ENCODE data around the gene SGMS1. TPM values are rescaled to one million over a fixed set of nuclear protein-coding genes. Genes with fewer than 3 reads are reported as not detected.

SGMS1 gene
- total RNA-seq, 6 experiments from 2014 or later, result 13.6 to 49.8 (median 20.0) TPM

DNA sequence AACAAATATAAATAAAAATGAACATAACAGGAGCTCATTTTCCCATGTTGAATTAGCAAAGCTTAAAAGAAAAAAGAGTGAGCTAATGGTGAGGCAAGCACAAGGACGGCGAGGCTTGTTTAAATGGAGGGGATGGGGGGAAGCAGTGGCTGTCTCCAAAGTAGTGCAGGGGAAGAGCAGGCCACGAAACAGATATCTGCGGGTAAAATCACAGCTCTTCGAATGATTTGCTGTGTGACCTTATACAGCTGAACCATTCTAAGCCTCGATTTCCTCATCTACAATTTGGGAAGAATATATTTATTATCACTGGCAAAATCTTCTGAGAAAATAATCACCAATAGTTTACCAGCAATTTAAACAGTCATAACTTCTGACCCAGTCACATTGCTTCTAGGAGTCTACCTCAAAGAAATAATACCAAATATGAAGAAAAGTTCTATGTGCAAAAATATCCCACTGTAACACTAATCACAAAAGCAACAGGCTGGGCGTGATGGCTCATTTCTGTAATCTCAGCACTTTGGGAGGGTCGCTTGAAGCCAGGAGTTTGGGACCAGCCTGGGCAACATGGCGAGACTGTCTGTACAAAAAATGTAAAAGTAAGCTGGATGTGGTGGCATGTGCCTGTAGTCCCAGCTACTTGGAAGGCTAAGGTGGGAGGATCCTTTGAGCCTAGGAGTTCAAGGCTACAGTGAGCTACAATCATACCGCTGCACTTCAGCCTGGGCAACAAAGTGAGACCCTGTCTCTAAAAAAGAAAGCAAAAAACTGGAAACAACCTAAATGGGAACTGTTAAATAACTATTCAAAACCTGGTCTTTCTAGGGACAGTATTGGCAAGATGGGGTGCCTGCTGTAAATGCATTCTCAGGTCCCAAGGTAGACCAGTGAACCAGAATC lies 309.3 kb downstream of the SGMS1 start:
- ATAC-seq (no peak), DNase-seq (no peak)
- intact Hi-C loops (cut with DNase I), result no loop called here
- no peaks in the 10 kb centered on the region for H3K4me1 ChIP-seq
- H3K27ac ChIP-seq, result no peak overlapping the region
- no peaks in the 10 kb centered on the region for H3K9me3 ChIP-seq
- H3K27me3 ChIP-seq, result no peaks in the 10 kb centered on the region
- H3K4me3 ChIP-seq, result no peak overlapping the region
- TF ChIP-seq, protein P1, sequence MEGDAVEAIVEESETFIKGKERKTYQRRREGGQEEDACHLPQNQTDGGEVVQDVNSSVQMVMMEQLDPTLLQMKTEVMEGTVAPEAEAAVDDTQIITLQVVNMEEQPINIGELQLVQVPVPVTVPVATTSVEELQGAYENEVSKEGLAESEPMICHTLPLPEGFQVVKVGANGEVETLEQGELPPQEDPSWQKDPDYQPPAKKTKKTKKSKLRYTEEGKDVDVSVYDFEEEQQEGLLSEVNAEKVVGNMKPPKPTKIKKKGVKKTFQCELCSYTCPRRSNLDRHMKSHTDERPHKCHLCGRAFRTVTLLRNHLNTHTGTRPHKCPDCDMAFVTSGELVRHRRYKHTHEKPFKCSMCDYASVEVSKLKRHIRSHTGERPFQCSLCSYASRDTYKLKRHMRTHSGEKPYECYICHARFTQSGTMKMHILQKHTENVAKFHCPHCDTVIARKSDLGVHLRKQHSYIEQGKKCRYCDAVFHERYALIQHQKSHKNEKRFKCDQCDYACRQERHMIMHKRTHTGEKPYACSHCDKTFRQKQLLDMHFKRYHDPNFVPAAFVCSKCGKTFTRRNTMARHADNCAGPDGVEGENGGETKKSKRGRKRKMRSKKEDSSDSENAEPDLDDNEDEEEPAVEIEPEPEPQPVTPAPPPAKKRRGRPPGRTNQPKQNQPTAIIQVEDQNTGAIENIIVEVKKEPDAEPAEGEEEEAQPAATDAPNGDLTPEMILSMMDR (IDR thresholded peaks at IDR 0.05), result no peak
- TF ChIP-seq POLR2A (IDR thresholded peaks at IDR 0.05), result no peak
- WGBS (ENCODE audit: insufficient coverage, low coverage, low lambda C conversion rate, missing lambda C conversion rate), result 82% methylated on average over 9 of the region's 10 CpGs
- peaks cover 0 to 11% (median 4%) of the 10 kb centered on the region in 4 donors for H3K36me3 ChIP-seq

DNA sequence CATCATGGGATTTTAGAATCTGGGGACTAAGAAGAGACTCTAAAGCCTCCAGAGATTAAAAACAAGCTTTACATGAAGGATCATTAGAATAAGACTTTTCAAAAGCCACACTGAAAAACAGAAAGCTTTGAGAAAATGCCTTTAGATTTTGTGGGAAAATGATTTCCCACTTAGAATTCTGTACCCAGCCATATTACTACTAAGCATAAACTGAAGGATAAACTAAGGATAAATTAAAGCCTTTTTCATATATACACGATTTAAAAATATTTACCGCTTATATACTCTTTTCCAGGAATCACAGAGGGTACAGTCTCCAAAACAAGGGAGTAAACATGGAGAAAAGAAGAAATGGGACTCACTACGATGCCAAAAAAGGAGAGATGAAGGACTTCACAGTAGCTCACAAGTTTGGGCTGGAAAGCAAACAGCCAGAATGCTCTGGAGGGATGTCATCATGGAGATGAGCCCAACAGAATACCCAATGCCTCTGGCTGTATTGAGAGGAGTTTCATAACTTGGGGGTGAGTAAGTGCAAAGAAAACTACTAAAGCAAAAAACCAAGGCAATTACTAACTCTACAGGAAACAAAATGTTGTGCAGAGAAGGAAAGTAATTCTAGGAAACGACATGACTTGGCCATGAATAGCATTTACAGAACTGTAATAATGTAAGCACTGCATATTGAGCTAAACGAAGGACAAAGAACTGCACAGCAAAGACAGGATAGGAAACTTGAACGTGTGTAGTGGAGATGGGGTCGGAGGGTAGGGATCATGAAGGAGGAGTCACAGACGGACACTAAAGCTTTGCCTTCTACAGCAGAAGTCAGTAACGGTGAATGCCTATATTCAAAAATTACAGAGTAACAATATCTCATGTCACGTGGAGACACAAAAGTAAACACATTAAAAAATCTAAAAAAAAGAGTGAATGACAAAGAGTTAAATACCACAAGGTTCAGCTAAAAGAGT lies 311.0 kb downstream of the SGMS1 start:
- peak in 1 of 4 donors; percentile 32 for ATAC-seq
- Histone ChIP-seq H3K9me3 (no peaks in the 10 kb centered on the region), H3K36me3 (peaks cover 0 to 11% (median 4%) of the 10 kb centered on the region in 4 donors), H3K4me1 (no peaks in the 10 kb centered on the region), H3K27me3 (no peaks in the 10 kb centered on the region), H3K27ac (no peak overlapping the region), H3K4me3 (no peak overlapping the region)
- WGBS (ENCODE audit: insufficient coverage, low coverage, low lambda C conversion rate, missing lambda C conversion rate), result 88% methylated on average over 10 of the region's 10 CpGs
- no peak for DNase-seq
- no peak for TF ChIP-seq POLR2A (IDR thresholded peaks at IDR 0.05)
- TF ChIP-seq, protein P1 (IDR thresholded peaks at IDR 0.05), result no peak
- intact Hi-C loops (cut with DNase I), result no loop called here

DNA sequence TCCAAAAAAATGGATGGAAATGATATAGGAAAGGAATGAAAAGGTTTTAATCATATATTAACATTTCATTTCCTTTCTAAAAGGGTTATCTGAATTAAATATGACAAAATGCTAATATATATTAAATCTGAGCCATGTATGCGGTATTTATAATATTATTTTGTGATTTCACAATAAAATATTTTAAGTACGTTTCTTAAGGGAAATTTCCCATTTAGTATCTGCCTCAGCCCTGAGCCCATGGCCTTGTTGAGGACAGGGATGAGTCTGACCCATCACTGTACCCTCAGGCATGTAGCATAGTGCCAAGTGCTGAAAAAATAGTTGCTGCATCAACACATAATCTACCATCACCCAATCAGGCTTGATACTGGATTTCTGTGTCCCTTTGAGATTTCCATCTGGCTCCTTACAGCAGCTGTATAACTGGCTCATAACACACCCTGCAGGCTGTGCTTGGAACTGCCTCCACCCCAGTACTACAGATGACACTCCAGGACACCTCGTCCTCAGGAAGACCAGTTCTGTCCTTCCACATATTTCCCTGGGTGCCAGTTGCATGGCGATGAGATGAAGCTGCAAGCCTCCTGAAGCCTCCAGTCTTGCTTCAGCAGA lies 313.1 kb downstream of the SGMS1 start:
- H3K4me1 ChIP-seq, result no peaks in the 10 kb centered on the region
- no peak overlapping the region for H3K4me3 ChIP-seq
- DNase-seq (peak in 1 of 3 donors; percentile 44), ATAC-seq (peak; percentile 74 to 86 (median 76))
- H3K27ac ChIP-seq, result no peak overlapping the region
- peaks cover 0 to 22% (median 9%) of the 10 kb centered on the region in 4 donors for H3K36me3 ChIP-seq
- intact Hi-C loops (cut with DNase I), result no loop called here
- TF ChIP-seq POLR2A (IDR thresholded peaks at IDR 0.05), result no peak
- TF ChIP-seq, protein P1 (IDR thresholded peaks at IDR 0.05), result peak; percentile 31 to 54 (median 40)
- H3K27me3 ChIP-seq, result no peaks in the 10 kb centered on the region
- WGBS (ENCODE audit: insufficient coverage, low coverage, low lambda C conversion rate, missing lambda C conversion rate), result 68% methylated on average over 4 of the region's 4 CpGs
- no peaks in the 10 kb centered on the region for H3K9me3 ChIP-seq

DNA sequence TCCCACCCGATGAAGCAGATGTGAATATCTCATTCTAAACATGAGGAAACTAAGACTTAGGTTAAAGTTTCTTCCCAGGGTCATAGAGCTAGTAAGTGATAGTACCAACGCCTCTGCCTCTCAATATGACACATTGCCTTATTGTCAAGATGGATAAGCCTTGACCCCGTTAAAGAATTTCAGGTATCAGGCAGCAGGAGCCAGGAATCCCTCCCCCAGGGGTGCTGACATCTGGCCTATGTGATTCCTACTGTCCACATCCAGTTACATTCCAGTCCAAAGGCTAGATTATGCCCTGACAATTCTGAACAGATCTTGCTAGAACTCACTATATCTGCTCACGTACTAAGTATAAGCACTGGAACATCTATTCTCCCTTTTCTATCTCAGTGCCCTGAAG lies 314.4 kb downstream of the SGMS1 start:
- ATAC-seq, result no peak
- H3K36me3 ChIP-seq, result peaks cover 0 to 22% (median 9%) of the 10 kb centered on the region in 4 donors
- WGBS (ENCODE audit: insufficient coverage, low coverage, low lambda C conversion rate, missing lambda C conversion rate), result 75% methylated on average over 4 of the region's 4 CpGs

More for the DNA sequence above, 314.4 kb downstream of the SGMS1 start:
- H3K27me3 ChIP-seq, result no peaks in the 10 kb centered on the region
- TF ChIP-seq, protein P1 (IDR thresholded peaks at IDR 0.05), result no peak
- TF ChIP-seq POLR2A (IDR thresholded peaks at IDR 0.05), result no peak
- intact Hi-C loops (cut with DNase I), result no loop called here
- no peak overlapping the region for H3K27ac ChIP-seq
- no peaks in the 10 kb centered on the region for H3K4me1 ChIP-seq
- H3K9me3 ChIP-seq, result no peaks in the 10 kb centered on the region
- no peak overlapping the region for H3K4me3 ChIP-seq
- no peak for DNase-seq
